Left ventricle myocardium inferior (tissue), 1 donor: Measurements from ENCODE around the gene ACTR1B. TPM values are rescaled to one million over a fixed set of nuclear protein-coding genes. Genes with fewer than 3 reads are reported as not detected.

Experiments used
- DNase-seq: peaks from one replicate; pipeline ENCODE4 v3.0.0-alpha.2; 2020
- H3K27ac ChIP-seq: fragments of 200-600 bp; replicated peaks from 2 replicates; pipeline ENCODE4 v1.8.0; 2021
- H3K27me3 ChIP-seq: fragments of 200-600 bp; 2 replicates; pipeline ENCODE4 v1.8.0; 2021; ENCODE audit warnings: low read depth
- H3K36me3 ChIP-seq: fragments of 200-600 bp; 2 replicates; pipeline ENCODE4 v1.8.0; 2021
- H3K4me1 ChIP-seq: fragments of 200-600 bp; 2 replicates; pipeline ENCODE4 v1.8.0; 2021
- H3K4me3 ChIP-seq: fragments of 200-600 bp; 2 replicates; pipeline ENCODE4 v1.8.0; 2021; ENCODE audit warnings: mild to moderate bottlenecking, moderate library complexity
- H3K9me3 ChIP-seq: fragments of 200-600 bp; replicated peaks from 2 replicates; pipeline ENCODE4 v1.8.0; 2021
- intact Hi-C: fragments of 100-400 bp; cut with micrococcal nuclease; formaldehyde crosslinking; loops from one replicate; pipeline ENCODE4 v1.11.0; 2022
- total RNA-seq: library from RNA; stranded (reverse); fragmentation: NEBNext Ultra II Directional; extraction: Animal tissue kit (Norgen Biotek cat#: 25700); gene quantifications from one replicate; pipeline ENCODE4 v1.2.1, GENCODE V29; 2021
- TF ChIP-seq, protein P1 (sequence below): fragments of 200-600 bp; IDR thresholded peaks from 2 replicates; pipeline ENCODE4 v1.8.0; 2021; ENCODE audit warnings: antibody characterized with exemption, mild to moderate bottlenecking, borderline replicate concordance
- donor health status: DM: no; HTN: yes; CAD: no; lungs with severe emphysema.

Gene ACTR1B
- total RNA-seq, 1 donor from 2014 or later: 65.2 TPM

- TF ChIP-seq, protein P1, sequence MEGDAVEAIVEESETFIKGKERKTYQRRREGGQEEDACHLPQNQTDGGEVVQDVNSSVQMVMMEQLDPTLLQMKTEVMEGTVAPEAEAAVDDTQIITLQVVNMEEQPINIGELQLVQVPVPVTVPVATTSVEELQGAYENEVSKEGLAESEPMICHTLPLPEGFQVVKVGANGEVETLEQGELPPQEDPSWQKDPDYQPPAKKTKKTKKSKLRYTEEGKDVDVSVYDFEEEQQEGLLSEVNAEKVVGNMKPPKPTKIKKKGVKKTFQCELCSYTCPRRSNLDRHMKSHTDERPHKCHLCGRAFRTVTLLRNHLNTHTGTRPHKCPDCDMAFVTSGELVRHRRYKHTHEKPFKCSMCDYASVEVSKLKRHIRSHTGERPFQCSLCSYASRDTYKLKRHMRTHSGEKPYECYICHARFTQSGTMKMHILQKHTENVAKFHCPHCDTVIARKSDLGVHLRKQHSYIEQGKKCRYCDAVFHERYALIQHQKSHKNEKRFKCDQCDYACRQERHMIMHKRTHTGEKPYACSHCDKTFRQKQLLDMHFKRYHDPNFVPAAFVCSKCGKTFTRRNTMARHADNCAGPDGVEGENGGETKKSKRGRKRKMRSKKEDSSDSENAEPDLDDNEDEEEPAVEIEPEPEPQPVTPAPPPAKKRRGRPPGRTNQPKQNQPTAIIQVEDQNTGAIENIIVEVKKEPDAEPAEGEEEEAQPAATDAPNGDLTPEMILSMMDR: no peak
- no peaks in the 10 kb centered on the region for H3K4me1 ChIP-seq
- H3K27me3 ChIP-seq: no peaks in the 10 kb centered on the region
- intact Hi-C loops: no loop called here
- H3K36me3 ChIP-seq: no peaks in the 10 kb centered on the region
- no peak overlapping the region for H3K27ac ChIP-seq
- no peak overlapping the region for H3K4me3 ChIP-seq
- DNase-seq: no peak
- H3K9me3 ChIP-seq: peaks cover 4% of the 10 kb centered on the region
Observed at GRCh38 chr2:97678298-97678697, 14.5 kb upstream of the ACTR1B start.

DNA sequence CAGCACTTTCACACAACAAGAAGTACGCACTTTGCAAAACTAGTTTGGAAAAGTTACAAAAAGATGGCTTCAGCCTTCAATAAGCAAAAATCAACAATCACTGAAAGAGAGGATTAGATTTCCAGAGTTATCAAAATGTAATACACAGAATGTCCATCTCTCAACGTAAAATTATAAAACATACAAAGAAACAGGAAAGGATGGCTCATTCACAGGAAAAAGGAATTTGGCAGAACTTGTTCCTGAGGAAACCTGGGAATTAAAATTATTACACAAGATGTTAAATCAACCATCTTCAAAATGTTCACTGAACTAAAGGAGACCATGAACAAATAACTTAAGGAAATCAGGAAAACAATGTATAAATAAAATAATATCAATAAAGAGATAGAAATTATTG is 13.6 kb upstream of the ACTR1B start:
- TF ChIP-seq, protein P1: no peak
- Histone ChIP-seq H3K36me3 (no peaks in the 10 kb centered on the region), H3K27me3 (no peaks in the 10 kb centered on the region), H3K27ac (no peak overlapping the region), H3K9me3 (peaks cover 4% of the 10 kb centered on the region), H3K4me3 (no peak overlapping the region), H3K4me1 (no peaks in the 10 kb centered on the region)
- DNase-seq: no peak
- intact Hi-C loops: no loop called here

- TF ChIP-seq, protein P1: no peak
- Histone ChIP-seq H3K27ac (no peak overlapping the region), H3K4me1 (no peaks in the 10 kb centered on the region), H3K27me3 (no peaks in the 10 kb centered on the region), H3K4me3 (no peak overlapping the region), H3K9me3 (peaks cover 4% of the 10 kb centered on the region), H3K36me3 (no peaks in the 10 kb centered on the region)
- intact Hi-C loops: no loop called here
- DNase-seq: no peak
Observed at GRCh38 chr2:97676620-97677019, 12.8 kb upstream of the ACTR1B start.

- TF ChIP-seq, protein P1: no peak
- Histone ChIP-seq H3K27ac (no peak overlapping the region), H3K4me1 (no peaks in the 10 kb centered on the region), H3K9me3 (peaks cover 4% of the 10 kb centered on the region), H3K36me3 (no peaks in the 10 kb centered on the region), H3K27me3 (no peaks in the 10 kb centered on the region), H3K4me3 (no peak overlapping the region)
- intact Hi-C loops: no loop called here
- DNase-seq: no peak
Observed at GRCh38 chr2:97675430-97676113, 11.7 kb upstream of the ACTR1B start.

GRCh38 chr2:97673915-97674283 is 10.1 kb upstream of the ACTR1B start:
- DNase-seq: no peak
- H3K36me3 ChIP-seq: no peaks in the 10 kb centered on the region
- H3K4me1 ChIP-seq: no peaks in the 10 kb centered on the region
- TF ChIP-seq, protein P1: no peak
- intact Hi-C loops: no loop called here
- no peaks in the 10 kb centered on the region for H3K27me3 ChIP-seq
- no peak overlapping the region for H3K27ac ChIP-seq
- no peak overlapping the region for H3K4me3 ChIP-seq
- H3K9me3 ChIP-seq: no peaks in the 10 kb centered on the region
